Liver (tissue), 3 donors: Measurements from ENCODE around the gene ETS2.

Experiments used
- GABPA ChIP-seq, 2 donors: IDR thresholded peaks in 1 of 2; conservative IDR thresholded peaks in 1 of 2; 2 replicates each; pipeline ENCODE4 v1.6.1; 2016; ENCODE audit warnings: antibody characterized with exemption in 2 of 2, mild to moderate bottlenecking in 1 of 2, moderate library complexity in 1 of 2
- RXRA ChIP-seq, 2 donors: IDR thresholded peaks; 2 replicates each; pipeline ENCODE4 v1.6.1; 2017 to 2018; ENCODE audit warnings: antibody characterized with exemption in 2 of 2, mild to moderate bottlenecking in 1 of 2
- SP1 ChIP-seq: IDR thresholded peaks from 2 replicates; pipeline ENCODE4 v1.6.1; 2018; ENCODE audit warnings: antibody characterized with exemption, mild to moderate bottlenecking
- TAF1 ChIP-seq: conservative IDR thresholded peaks from 2 replicates; pipeline ENCODE4 v1.6.1; 2016; ENCODE audit warnings: antibody characterized with exemption, mild to moderate bottlenecking
- YY1 ChIP-seq: IDR thresholded peaks from 2 replicates; pipeline ENCODE4 v1.6.1; 2016; ENCODE audit warnings: antibody characterized with exemption, mild to moderate bottlenecking
- TF ChIP-seq, protein P1 (sequence below): fragments of 150-350 bp; IDR thresholded peaks from 2 replicates; pipeline ENCODE4 v1.5.1; 2017; ENCODE audit warnings: improper control_type of control experiment, low read depth, low read length; ENCODE audit not compliant: missing input control
- TF ChIP-seq, protein P2 (sequence below): IDR thresholded peaks from 2 replicates; pipeline ENCODE4 v1.6.1; 2016; ENCODE audit warnings: antibody characterized with exemption, mild to moderate bottlenecking
- TF ChIP-seq, protein P3 (sequence below): IDR thresholded peaks from 2 replicates; pipeline ENCODE4 v1.6.1; 2016; ENCODE audit warnings: antibody characterized with exemption
- TF ChIP-seq, protein P4 (sequence below): IDR thresholded peaks from 2 replicates; pipeline ENCODE4 v1.6.1; 2016; ENCODE audit warnings: antibody characterized with exemption
- donor health status: healthy.
- donor health status: healthy.

DNA sequence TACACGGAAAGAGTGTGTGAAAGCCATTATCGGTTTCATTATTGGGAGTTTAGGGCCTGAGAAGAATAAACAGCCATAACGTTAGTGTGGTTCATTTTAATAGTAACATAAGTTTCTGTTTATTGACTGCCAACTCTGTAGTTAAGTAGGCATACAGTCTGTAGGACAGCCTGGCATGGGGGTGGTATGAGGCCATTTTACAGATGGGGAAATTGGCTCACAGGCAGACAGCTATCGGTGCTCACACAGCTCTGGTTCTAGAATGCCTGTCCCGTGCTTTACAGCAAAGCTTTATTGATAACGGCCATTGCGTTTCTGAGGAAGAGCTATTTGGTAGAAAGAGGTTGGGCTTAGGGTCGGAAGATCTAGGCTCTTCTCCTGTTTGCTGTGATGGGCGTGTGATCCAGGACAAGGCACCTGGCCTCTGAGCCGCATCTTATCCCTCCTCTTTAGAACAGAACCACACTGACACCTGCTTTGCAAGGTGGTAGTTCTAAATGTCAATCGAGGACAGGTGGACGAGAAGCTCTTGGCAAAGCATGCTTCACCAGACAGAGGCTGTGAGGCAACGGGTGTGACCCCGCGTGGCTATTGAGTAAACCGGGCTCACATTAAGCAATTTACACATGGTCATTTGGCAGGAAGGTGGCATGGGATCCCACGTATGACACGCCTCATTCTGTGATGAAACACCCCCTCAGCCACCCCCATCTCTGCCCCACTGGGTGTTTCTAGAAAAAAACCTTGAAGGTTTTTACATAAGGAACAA, 14.9 kb downstream of the ETS2 start:
- TF ChIP-seq, protein P1, sequence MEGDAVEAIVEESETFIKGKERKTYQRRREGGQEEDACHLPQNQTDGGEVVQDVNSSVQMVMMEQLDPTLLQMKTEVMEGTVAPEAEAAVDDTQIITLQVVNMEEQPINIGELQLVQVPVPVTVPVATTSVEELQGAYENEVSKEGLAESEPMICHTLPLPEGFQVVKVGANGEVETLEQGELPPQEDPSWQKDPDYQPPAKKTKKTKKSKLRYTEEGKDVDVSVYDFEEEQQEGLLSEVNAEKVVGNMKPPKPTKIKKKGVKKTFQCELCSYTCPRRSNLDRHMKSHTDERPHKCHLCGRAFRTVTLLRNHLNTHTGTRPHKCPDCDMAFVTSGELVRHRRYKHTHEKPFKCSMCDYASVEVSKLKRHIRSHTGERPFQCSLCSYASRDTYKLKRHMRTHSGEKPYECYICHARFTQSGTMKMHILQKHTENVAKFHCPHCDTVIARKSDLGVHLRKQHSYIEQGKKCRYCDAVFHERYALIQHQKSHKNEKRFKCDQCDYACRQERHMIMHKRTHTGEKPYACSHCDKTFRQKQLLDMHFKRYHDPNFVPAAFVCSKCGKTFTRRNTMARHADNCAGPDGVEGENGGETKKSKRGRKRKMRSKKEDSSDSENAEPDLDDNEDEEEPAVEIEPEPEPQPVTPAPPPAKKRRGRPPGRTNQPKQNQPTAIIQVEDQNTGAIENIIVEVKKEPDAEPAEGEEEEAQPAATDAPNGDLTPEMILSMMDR: no peak
- TF ChIP-seq, protein P2, sequence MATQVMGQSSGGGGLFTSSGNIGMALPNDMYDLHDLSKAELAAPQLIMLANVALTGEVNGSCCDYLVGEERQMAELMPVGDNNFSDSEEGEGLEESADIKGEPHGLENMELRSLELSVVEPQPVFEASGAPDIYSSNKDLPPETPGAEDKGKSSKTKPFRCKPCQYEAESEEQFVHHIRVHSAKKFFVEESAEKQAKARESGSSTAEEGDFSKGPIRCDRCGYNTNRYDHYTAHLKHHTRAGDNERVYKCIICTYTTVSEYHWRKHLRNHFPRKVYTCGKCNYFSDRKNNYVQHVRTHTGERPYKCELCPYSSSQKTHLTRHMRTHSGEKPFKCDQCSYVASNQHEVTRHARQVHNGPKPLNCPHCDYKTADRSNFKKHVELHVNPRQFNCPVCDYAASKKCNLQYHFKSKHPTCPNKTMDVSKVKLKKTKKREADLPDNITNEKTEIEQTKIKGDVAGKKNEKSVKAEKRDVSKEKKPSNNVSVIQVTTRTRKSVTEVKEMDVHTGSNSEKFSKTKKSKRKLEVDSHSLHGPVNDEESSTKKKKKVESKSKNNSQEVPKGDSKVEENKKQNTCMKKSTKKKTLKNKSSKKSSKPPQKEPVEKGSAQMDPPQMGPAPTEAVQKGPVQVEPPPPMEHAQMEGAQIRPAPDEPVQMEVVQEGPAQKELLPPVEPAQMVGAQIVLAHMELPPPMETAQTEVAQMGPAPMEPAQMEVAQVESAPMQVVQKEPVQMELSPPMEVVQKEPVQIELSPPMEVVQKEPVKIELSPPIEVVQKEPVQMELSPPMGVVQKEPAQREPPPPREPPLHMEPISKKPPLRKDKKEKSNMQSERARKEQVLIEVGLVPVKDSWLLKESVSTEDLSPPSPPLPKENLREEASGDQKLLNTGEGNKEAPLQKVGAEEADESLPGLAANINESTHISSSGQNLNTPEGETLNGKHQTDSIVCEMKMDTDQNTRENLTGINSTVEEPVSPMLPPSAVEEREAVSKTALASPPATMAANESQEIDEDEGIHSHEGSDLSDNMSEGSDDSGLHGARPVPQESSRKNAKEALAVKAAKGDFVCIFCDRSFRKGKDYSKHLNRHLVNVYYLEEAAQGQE: peak; percentile 36
- TF ChIP-seq SP1 (peak; percentile 88), YY1 (peak; percentile 77), GABPA (IDR thresholded peaks at IDR 0.05 in 1 of 2, conservative IDR thresholded peaks at IDR 0.05 in 1 of 2) (no peak), TAF1 (no peak), RXRA (IDR thresholded peaks at IDR 0.05) (peak; percentile 98 to 99)
- TF ChIP-seq, protein P3, sequence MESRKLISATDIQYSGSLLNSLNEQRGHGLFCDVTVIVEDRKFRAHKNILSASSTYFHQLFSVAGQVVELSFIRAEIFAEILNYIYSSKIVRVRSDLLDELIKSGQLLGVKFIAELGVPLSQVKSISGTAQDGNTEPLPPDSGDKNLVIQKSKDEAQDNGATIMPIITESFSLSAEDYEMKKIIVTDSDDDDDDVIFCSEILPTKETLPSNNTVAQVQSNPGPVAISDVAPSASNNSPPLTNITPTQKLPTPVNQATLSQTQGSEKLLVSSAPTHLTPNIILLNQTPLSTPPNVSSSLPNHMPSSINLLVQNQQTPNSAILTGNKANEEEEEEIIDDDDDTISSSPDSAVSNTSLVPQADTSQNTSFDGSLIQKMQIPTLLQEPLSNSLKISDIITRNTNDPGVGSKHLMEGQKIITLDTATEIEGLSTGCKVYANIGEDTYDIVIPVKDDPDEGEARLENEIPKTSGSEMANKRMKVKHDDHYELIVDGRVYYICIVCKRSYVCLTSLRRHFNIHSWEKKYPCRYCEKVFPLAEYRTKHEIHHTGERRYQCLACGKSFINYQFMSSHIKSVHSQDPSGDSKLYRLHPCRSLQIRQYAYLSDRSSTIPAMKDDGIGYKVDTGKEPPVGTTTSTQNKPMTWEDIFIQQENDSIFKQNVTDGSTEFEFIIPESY: peak; percentile 93
- TF ChIP-seq, protein P4, sequence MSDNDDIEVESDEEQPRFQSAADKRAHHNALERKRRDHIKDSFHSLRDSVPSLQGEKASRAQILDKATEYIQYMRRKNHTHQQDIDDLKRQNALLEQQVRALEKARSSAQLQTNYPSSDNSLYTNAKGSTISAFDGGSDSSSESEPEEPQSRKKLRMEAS: peak; percentile 95
